GM12878 (cell line): ENCODE measurements around the gene SPRR5. TPM values are rescaled to one million over a fixed set of nuclear protein-coding genes. Genes with fewer than 3 reads are reported as not detected.

ENCODE experiments used
- ATAC-seq: fragments of 200-7000 bp; cut with Tn5 transposase; 3 replicates; pipeline ENCODE4 v1.9.1; 2020; ENCODE audit warnings: mild to moderate bottlenecking, moderate library complexity
- BruUV-seq: library from RNA; stranded (reverse); fragments of 400-500 nt; replicated peaks from 2 replicates; lab custom pipeline; 2021; lab: Mats Ljungman, UMichigan
- CTCF ChIA-PET: fragments of 300-600 bp; sonication (Branson Sonifier 250); formaldehyde crosslinking; extraction: SDS; loops from one replicate; lab custom pipeline; 2021; ENCODE audit warnings: inconsistent platforms; lab: Yijun Ruan, JAX
- POLR2A ChIA-PET: fragments of 350-600 bp; formaldehyde crosslinking; extraction: SDS; loops from one replicate; lab custom pipeline; 2021; ENCODE audit warnings: inconsistent platforms; lab: Charles Lee
- RAD21 ChIA-PET: fragments of 300-600 bp; sonication (Branson Sonifier 250); formaldehyde crosslinking; loops from one replicate; lab custom pipeline; 2023; ENCODE audit warnings: antibody characterized with exemption; ENCODE audit not compliant: unreplicated experiment; lab: Charles Lee
- SMC1A ChIA-PET: fragments of 300-600 bp; sonication (Branson Sonifier 250); formaldehyde crosslinking; loops from one replicate; lab custom pipeline; 2023; ENCODE audit not compliant: unreplicated experiment, uncharacterized antibody; lab: Charles Lee
- DNase-seq: peaks from one replicate; pipeline ENCODE4 v3.0.0-alpha.2; 2011; ENCODE audit warnings: low read depth, low spot score
- FAIRE-seq: peaks from 3 replicates; lab custom pipeline; 2011; peaks lifted over from hg19 to GRCh38; lab: Jason Lieb, UNC
- H2AFZ ChIP-seq: 2 replicates; pipeline ENCODE4 v1.6.0; 2011; ENCODE audit warnings: low read depth, low read length, control low read depth; ENCODE audit not compliant: control insufficient read depth
- H3K27ac ChIP-seq: 2 replicates; pipeline ENCODE4 v1.5.1; 2011; ENCODE audit warnings: control low read depth; ENCODE audit not compliant: control insufficient read depth, insufficient read depth
- H3K27me3 ChIP-seq, 2 experiments: replicated peaks in 1 of 2; 2 replicates each; pipeline versions ENCODE4 v1.6.0 to v1.6.1; 2011; ENCODE audit warnings: low read length in 1 of 2; ENCODE audit not compliant: control insufficient read depth in 2 of 2, insufficient read depth in 2 of 2
- H3K36me3 ChIP-seq, 2 experiments: 2 replicates each; pipeline ENCODE4 v1.5.1; 2011; ENCODE audit warnings: low read length in 1 of 2; ENCODE audit not compliant: control insufficient read depth in 2 of 2, insufficient read depth in 2 of 2
- H3K4me1 ChIP-seq: 2 replicates; pipeline ENCODE4 v1.6.1; 2011; ENCODE audit warnings: mild to moderate bottlenecking, low read length, moderate library complexity, mixed read lengths; ENCODE audit not compliant: control insufficient read depth, insufficient read depth
- H3K4me2 ChIP-seq: 2 replicates; pipeline ENCODE4 v1.6.0; 2011; ENCODE audit warnings: control low read depth; ENCODE audit not compliant: control insufficient read depth, insufficient read depth
- H3K4me3 ChIP-seq: fragments of 200-600 bp; sonication (generic); 2 replicates; pipeline ENCODE4 v1.5.1; 2016
- H3K79me2 ChIP-seq: 2 replicates; pipeline ENCODE4 v1.6.0; 2011; ENCODE audit warnings: low read length; ENCODE audit not compliant: control insufficient read depth, insufficient read depth
- H3K9ac ChIP-seq: 2 replicates; pipeline ENCODE4 v1.8.0; 2011; ENCODE audit warnings: low read length, control low read depth, mixed read lengths; ENCODE audit not compliant: control insufficient read depth, insufficient read depth
- H3K9me3 ChIP-seq: replicated peaks from 3 replicates; pipeline ENCODE4 v1.5.1; 2011; ENCODE audit warnings: mild to moderate bottlenecking, low read length; ENCODE audit not compliant: control insufficient read depth, insufficient read depth
- H4K20me1 ChIP-seq: 2 replicates; pipeline ENCODE4 v1.6.0; 2011; ENCODE audit not compliant: control insufficient read depth, insufficient read depth
- BACH1 ChIP-seq: fragments of 450-650 bp; IDR thresholded peaks from 2 replicates; pipeline ENCODE4 v1.6.1; 2017; ENCODE audit warnings: mild to moderate bottlenecking, borderline replicate concordance
- BHLHE40 ChIP-seq, 2 experiments: fragments of 450-650 bp in 1 of 2; IDR thresholded peaks; 2 replicates each; pipeline ENCODE4 v1.6.1; 2011 to 2017; ENCODE audit warnings: low read depth in 2 of 2, borderline replicate concordance in 1 of 2, improper control_type of control experiment in 1 of 2, low read length in 1 of 2, mild to moderate bottlenecking in 1 of 2
- BMI1 ChIP-seq: fragments of 450-650 bp; IDR thresholded peaks from 2 replicates; pipeline ENCODE4 v1.6.1; 2016; ENCODE audit warnings: mild to moderate bottlenecking, moderate library complexity, borderline replicate concordance
- CBX3 ChIP-seq: fragments of 200-600 bp; sonication (generic); IDR thresholded peaks from 2 replicates; pipeline ENCODE4 v1.6.1; 2016; ENCODE audit warnings: low read depth, borderline replicate concordance
- EZH2 ChIP-seq: IDR thresholded peaks from 2 replicates; pipeline ENCODE4 v1.6.1; 2012; ENCODE audit warnings: low read depth, mild to moderate bottlenecking, control low read depth, inconsistent platforms, low read length, borderline replicate concordance; ENCODE audit not compliant: control insufficient read depth
- MLLT1 ChIP-seq: fragments of 450-650 bp; IDR thresholded peaks from 2 replicates; pipeline ENCODE4 v1.6.1; 2016; ENCODE audit warnings: mild to moderate bottlenecking
- NFXL1 ChIP-seq: fragments of 450-650 bp; IDR thresholded peaks from 2 replicates; pipeline ENCODE4 v1.6.1; 2017; ENCODE audit warnings: antibody characterized with exemption, mild to moderate bottlenecking, borderline replicate concordance
- NFYB ChIP-seq: IDR thresholded peaks from 2 replicates; pipeline ENCODE4 v1.6.1; 2011; ENCODE audit warnings: low read depth, mild to moderate bottlenecking, low read length, improper control_type of control experiment, moderate library complexity; ENCODE audit not compliant: insufficient read depth
- POLR2A ChIP-seq: IDR thresholded peaks from 2 replicates; pipeline ENCODE4 v1.6.1; 2011; ENCODE audit warnings: low read depth, mild to moderate bottlenecking, low read length
- RFX5 ChIP-seq: IDR thresholded peaks from 2 replicates; pipeline ENCODE4 v1.6.1; 2011; ENCODE audit warnings: low read depth, low read length, improper control_type of control experiment
- SMAD5 ChIP-seq: IDR thresholded peaks from 2 replicates; pipeline ENCODE4 v1.6.1; 2016; ENCODE audit warnings: antibody characterized with exemption, low read depth
- SMARCA5 ChIP-seq: fragments of 450-650 bp; IDR thresholded peaks from 2 replicates; pipeline ENCODE4 v1.6.1; 2017; ENCODE audit warnings: mild to moderate bottlenecking
- SPI1 ChIP-seq: IDR thresholded peaks from 2 replicates; pipeline ENCODE4 v1.6.1; 2011; ENCODE audit warnings: low read depth, mild to moderate bottlenecking, low read length, moderate library complexity, borderline replicate concordance; ENCODE audit not compliant: insufficient read depth
- TAF1 ChIP-seq: IDR thresholded peaks from 2 replicates; pipeline ENCODE4 v1.6.1; 2011; ENCODE audit warnings: mild to moderate bottlenecking, low read depth, low read length, borderline replicate concordance
- YY1 ChIP-seq: IDR thresholded peaks from 2 replicates; pipeline ENCODE4 v1.6.1; 2011; ENCODE audit warnings: low read depth, mild to moderate bottlenecking, low read length
- WGBS: methylation state at CpG from one replicate; pipeline ENCODE4 v1.1.6; 2016; ENCODE audit warnings: low lambda C conversion rate; ENCODE audit not compliant: insufficient replicate concordance, insufficient coverage; ENCODE audit errors: missing lambda C conversion rate; 5-methylcytosine and 5-hydroxymethylcytosine counted together
- in situ Hi-C: fragments of 300-500 bp; cut with MboI; formaldehyde crosslinking; loops from 9 replicates; pipeline ENCODE4 v1.14.3; 2018; ENCODE audit warnings: mixed read lengths
- intact Hi-C: fragments of 100-400 bp; cut with micrococcal nuclease; formaldehyde crosslinking; loops from one replicate; pipeline ENCODE4 v1.14.2; 2022; ENCODE audit not compliant: unreplicated experiment
- polyA plus RNA-seq, 11 experiments: library from polyadenylated mRNA; depleted of rRNA in 4 of 11; unstranded in 6 of 11; stranded (reverse) in 5 of 11; fragments of >200 nt; fragmentation: Nextera tagmentation in 4 of 11; fragmentation: Illumina TruSeq in 1 of 11; extraction: Ambion mirVana in 4 of 11; extraction: Trizol in 1 of 11; gene quantifications; 1 replicate in 1 of 11; 2 replicates in 10 of 11; pipeline versions ENCODE4 v1.2.1 to v1.2.3, GENCODE V29; 2011 to 2016; ENCODE audit warnings: inconsistent platforms in 2 of 11, missing spikeins in 2 of 11, low read depth in 1 of 11
- total RNA-seq, 4 experiments: library from RNA; depleted of rRNA in 3 of 4; stranded (reverse); fragments of >200 nt in 3 of 4; fragmentation: Illumina TruSeq in 1 of 4; extraction: Trizol in 1 of 4; gene quantifications; 2 replicates each; pipeline versions ENCODE4 v1.2.1 to v1.2.3, GENCODE V29; 2013 to 2021
- TF ChIP-seq, protein P1 (sequence below): fragments of 450-650 bp; IDR thresholded peaks from 2 replicates; pipeline ENCODE4 v1.6.1; 2017; ENCODE audit warnings: mild to moderate bottlenecking, low read depth, inconsistent platforms; ENCODE audit not compliant: poor library complexity, severe bottlenecking

SPRR5 gene
- total and polyA plus RNA-seq, 10 of the 15 experiments (the other 5 are each of a cell fraction or from before 2014, with no cell fraction given), result not detected

- H3K9ac ChIP-seq, result no peak overlapping the region
- H4K20me1 ChIP-seq, result no peaks in the 10 kb centered on the region
- WGBS, result 5% methylated on average over 7 of the region's 7 CpGs
- intact Hi-C loops (loop anchor here (10.0 kb wide), 1 partner anchor 263 kb away; no protein-coding TSS in a partner anchor), in situ Hi-C loops (no loop called here)
- H3K36me3 ChIP-seq, result no peaks in the 10 kb centered on the region
- no peak overlapping the region for H2AFZ ChIP-seq
- no TSS peak for BruUV-seq
- FAIRE-seq (no peak), ATAC-seq (0 out of 3 replicates have a peak, but pooled peaks have one; percentile 14), DNase-seq (no peak)
- H3K79me2 ChIP-seq, result no peaks in the 10 kb centered on the region
- H3K4me3 ChIP-seq, result no peak overlapping the region
- H3K27ac ChIP-seq, result no peak overlapping the region
- no peak overlapping the region for H3K4me2 ChIP-seq
- ChIA-PET RAD21 (interaction anchor here (0.6 to 2.1 kb wide), 6 partner anchors 72 to 327 kb away, joined by 3 to 27 read pairs (median 6); no protein-coding TSS in a partner anchor), CTCF (interaction anchor here (0.7 to 7.6 kb wide), 10 partner anchors 7 to 316 kb away, joined by 3 to 66 read pairs (median 5); partner anchors contain the start of gene SPRR4), POLR2A (interaction anchor here (0.5 kb wide), 1 partner anchor 87 kb away, joined by 3 read pairs; no protein-coding TSS in a partner anchor), SMC1A (interaction anchor here (0.9 to 2.7 kb wide), 5 partner anchors 9 to 269 kb away, joined by 3 to 28 read pairs (median 4); partner anchors contain the start of gene SPRR4)
- H3K9me3 ChIP-seq, result no peaks in the 10 kb centered on the region
- H3K27me3 ChIP-seq, result peaks cover 0 to 2% of the 10 kb centered on the region in 2 experiments; a peak in 1 of 4 replicates
- no peaks in the 10 kb centered on the region for H3K4me1 ChIP-seq
- no peak for TF ChIP-seq SMAD5
- no peak for TF ChIP-seq SPI1
- no peak for TF ChIP-seq RFX5
- TF ChIP-seq NFYB, result no peak
- no peak for TF ChIP-seq POLR2A
- TF ChIP-seq CBX3, result no peak
- TF ChIP-seq BHLHE40 (IDR thresholded peaks at IDR 0.05; ENCODE audit: borderline replicate concordance in 1 of 2, low read depth in 2 of 2, low read length in 1 of 2), result no peak
- no peak for TF ChIP-seq BMI1
- no peak for TF ChIP-seq NFXL1
- TF ChIP-seq, protein P1, sequence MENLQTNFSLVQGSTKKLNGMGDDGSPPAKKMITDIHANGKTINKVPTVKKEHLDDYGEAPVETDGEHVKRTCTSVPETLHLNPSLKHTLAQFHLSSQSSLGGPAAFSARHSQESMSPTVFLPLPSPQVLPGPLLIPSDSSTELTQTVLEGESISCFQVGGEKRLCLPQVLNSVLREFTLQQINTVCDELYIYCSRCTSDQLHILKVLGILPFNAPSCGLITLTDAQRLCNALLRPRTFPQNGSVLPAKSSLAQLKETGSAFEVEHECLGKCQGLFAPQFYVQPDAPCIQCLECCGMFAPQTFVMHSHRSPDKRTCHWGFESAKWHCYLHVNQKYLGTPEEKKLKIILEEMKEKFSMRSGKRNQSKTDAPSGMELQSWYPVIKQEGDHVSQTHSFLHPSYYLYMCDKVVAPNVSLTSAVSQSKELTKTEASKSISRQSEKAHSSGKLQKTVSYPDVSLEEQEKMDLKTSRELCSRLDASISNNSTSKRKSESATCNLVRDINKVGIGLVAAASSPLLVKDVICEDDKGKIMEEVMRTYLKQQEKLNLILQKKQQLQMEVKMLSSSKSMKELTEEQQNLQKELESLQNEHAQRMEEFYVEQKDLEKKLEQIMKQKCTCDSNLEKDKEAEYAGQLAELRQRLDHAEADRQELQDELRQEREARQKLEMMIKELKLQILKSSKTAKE, result no peak
- no peak for TF ChIP-seq SMARCA5
- no peak for TF ChIP-seq YY1
- no peak for TF ChIP-seq MLLT1
- TF ChIP-seq EZH2, result no peak
- no peak for TF ChIP-seq BACH1
- no peak for TF ChIP-seq TAF1
Measured at GRCh38 chr1:152961226-152961891, 14.4 kb downstream of the SPRR5 start.
